ENCODE measurements around the gene RPL34. TPM values are rescaled to one million over a fixed set of nuclear protein-coding genes. Genes with fewer than 3 reads are reported as not detected.

RPL34 gene
- total RNA-seq, 3 donors from 2014 or later, result 907 to 1,723 (median 1,620) TPM

DNA sequence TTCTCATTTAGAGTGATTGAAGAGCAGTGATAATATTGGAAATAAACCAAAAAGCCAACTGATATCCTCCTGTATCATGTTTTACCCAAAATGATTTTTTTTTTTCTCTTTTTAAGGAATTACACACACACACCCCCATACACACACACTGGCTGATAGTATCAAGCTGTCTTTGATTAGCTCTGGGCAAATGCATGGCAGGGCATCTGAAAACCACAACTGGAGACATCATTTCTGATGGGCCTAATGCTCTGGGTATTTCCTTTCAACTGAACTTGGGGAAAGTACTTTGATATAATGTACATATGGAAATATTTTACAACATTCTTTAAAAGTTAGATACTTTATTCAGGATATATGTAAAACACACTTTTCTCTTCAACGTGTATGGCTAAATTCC, 15.9 kb downstream of the RPL34 start:
- no peaks in the 10 kb centered on the region for H3K4me1 ChIP-seq
- no peaks in the 10 kb centered on the region for H3K27me3 ChIP-seq
- no peak overlapping the region for H3K4me3 ChIP-seq
- no peak for DNase-seq (ENCODE audit: low spot score in 2 of 2)
- H3K27ac ChIP-seq, result no peak overlapping the region
- intact Hi-C loops (cut with DNase I; ENCODE audit: low total_unique reads), result no loop called here
- TF ChIP-seq, protein P1, sequence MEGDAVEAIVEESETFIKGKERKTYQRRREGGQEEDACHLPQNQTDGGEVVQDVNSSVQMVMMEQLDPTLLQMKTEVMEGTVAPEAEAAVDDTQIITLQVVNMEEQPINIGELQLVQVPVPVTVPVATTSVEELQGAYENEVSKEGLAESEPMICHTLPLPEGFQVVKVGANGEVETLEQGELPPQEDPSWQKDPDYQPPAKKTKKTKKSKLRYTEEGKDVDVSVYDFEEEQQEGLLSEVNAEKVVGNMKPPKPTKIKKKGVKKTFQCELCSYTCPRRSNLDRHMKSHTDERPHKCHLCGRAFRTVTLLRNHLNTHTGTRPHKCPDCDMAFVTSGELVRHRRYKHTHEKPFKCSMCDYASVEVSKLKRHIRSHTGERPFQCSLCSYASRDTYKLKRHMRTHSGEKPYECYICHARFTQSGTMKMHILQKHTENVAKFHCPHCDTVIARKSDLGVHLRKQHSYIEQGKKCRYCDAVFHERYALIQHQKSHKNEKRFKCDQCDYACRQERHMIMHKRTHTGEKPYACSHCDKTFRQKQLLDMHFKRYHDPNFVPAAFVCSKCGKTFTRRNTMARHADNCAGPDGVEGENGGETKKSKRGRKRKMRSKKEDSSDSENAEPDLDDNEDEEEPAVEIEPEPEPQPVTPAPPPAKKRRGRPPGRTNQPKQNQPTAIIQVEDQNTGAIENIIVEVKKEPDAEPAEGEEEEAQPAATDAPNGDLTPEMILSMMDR (IDR thresholded peaks at IDR 0.05), result no peak
- TF ChIP-seq POLR2AphosphoS5 (IDR thresholded peaks at IDR 0.05) (no peak), POLR2A (IDR thresholded peaks at IDR 0.05) (no peak)
- no peaks in the 10 kb centered on the region for H3K9me3 ChIP-seq
- no peaks in the 10 kb centered on the region for H3K36me3 ChIP-seq

DNA sequence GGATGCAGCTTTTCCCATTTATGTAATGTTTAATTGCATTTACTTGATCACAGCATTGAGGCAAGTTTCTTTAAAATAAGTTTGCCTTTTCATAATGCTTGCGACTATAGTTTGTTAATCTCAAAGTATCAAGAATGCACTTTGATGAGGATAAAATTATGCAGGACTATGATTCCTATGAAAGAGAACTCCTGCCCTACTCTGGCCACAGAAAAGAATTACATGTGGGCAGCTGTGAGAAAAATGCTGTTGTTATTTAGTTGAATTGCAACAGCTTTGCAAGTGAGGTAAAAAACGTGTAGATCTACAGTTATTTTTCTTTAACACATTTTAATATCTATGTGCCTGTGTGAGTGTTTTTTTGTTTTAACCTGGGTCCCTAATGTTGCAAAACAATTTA, 17.5 kb downstream of the RPL34 start:
- Histone ChIP-seq H3K36me3 (no peaks in the 10 kb centered on the region), H3K4me3 (no peak overlapping the region), H3K4me1 (no peaks in the 10 kb centered on the region), H3K27me3 (no peaks in the 10 kb centered on the region), H3K27ac (no peak overlapping the region), H3K9me3 (no peaks in the 10 kb centered on the region)
- intact Hi-C loops (cut with DNase I; ENCODE audit: low total_unique reads), result no loop called here
- TF ChIP-seq POLR2A (IDR thresholded peaks at IDR 0.05) (no peak), POLR2AphosphoS5 (IDR thresholded peaks at IDR 0.05) (no peak)
- TF ChIP-seq, protein P1 (IDR thresholded peaks at IDR 0.05), result no peak
- no peak for DNase-seq (ENCODE audit: low spot score in 2 of 2)

DNA sequence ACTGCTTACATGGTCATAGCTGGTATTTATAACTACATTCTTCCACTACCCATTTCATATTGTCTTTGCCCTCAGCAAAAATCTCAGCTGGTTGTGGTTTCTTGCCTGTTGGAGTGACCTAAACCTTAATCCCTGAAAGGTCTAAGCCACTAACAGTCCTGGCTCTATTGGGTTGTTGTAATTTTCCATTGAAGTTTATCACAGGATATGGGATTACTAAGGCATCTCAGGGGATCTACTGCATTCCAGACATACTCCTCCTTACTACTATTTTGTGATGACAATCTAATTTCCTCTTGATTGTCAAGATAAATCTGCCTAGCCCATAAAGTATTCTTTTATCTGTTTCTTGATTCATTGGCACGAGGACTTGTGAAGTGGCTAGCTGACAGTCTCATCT, 23.9 kb downstream of the RPL34 start:
- TF ChIP-seq POLR2A (IDR thresholded peaks at IDR 0.05), result no peak
- no peak for TF ChIP-seq POLR2AphosphoS5 (IDR thresholded peaks at IDR 0.05)
- TF ChIP-seq, protein P1 (IDR thresholded peaks at IDR 0.05), result no peak
- intact Hi-C loops (cut with DNase I; ENCODE audit: low total_unique reads), result no loop called here
- H3K36me3 ChIP-seq, result no peaks in the 10 kb centered on the region

DNA sequence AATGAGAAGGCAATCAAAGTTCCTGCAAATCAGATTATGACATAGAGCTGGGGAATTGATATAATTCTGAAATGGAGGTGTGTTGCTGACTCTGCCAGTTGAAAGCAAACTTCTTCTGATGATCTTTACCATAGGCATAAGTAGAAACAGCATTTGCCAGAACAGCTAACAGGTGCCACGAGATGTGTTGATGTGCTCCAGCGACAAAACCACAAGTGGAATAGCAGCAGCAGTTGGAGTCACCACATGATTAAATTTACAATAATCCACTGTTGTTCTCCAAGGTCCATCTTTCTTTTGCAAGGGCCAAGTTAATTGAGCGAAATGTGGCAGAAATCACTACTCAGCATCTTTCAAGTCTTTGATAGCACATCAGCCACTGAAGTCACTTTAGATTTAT, 26.3 kb downstream of the RPL34 start:
- intact Hi-C loops (cut with DNase I; ENCODE audit: low total_unique reads), result no loop called here

More for the DNA sequence above, 23.9 kb downstream of the RPL34 start:
- H3K9me3 ChIP-seq, result no peaks in the 10 kb centered on the region
- no peak for DNase-seq (ENCODE audit: low spot score in 2 of 2)
- no peak overlapping the region for H3K4me3 ChIP-seq
- no peaks in the 10 kb centered on the region for H3K27me3 ChIP-seq
- H3K27ac ChIP-seq, result no peak overlapping the region
- H3K4me1 ChIP-seq, result no peaks in the 10 kb centered on the region

DNA sequence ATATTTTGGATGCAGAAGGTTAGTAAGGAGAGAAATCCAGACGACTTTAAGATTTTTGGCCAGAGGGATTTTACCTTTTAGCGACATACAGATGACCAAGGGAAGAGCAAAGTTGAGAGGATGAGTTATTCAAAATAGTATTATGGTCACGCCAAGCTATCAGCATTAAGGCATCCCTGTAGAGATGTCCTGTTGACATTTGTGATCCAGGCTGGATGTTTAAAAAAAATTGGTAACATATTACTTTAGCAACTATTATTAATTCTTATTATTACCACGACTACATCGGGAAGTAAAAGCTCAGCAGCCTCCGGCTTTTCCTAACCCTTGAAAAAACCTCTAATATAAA, 29.5 kb downstream of the RPL34 start:
- Histone ChIP-seq H3K4me1 (no peaks in the 10 kb centered on the region), H3K9me3 (no peaks in the 10 kb centered on the region), H3K27ac (peak overlapping the region in 1 of 2 donors; percentile 88), H3K4me3 (peak overlapping the region; percentile 72 to 78 (median 77)), H3K27me3 (no peaks in the 10 kb centered on the region), H3K36me3 (no peaks in the 10 kb centered on the region)
- TF ChIP-seq, protein P1 (IDR thresholded peaks at IDR 0.05), result no peak
- no peak for TF ChIP-seq POLR2AphosphoS5 (IDR thresholded peaks at IDR 0.05)
- TF ChIP-seq POLR2A (IDR thresholded peaks at IDR 0.05), result no peak
- intact Hi-C loops (cut with DNase I; ENCODE audit: low total_unique reads), result no loop called here
- no peak for DNase-seq (ENCODE audit: low spot score in 2 of 2)

More for the DNA sequence above, 26.3 kb downstream of the RPL34 start:
- no peak overlapping the region for H3K27ac ChIP-seq
- TF ChIP-seq POLR2AphosphoS5 (IDR thresholded peaks at IDR 0.05), result no peak
- TF ChIP-seq, protein P1 (IDR thresholded peaks at IDR 0.05), result no peak
- no peak for TF ChIP-seq POLR2A (IDR thresholded peaks at IDR 0.05)
- no peaks in the 10 kb centered on the region for H3K36me3 ChIP-seq
- H3K9me3 ChIP-seq, result no peaks in the 10 kb centered on the region
- H3K4me3 ChIP-seq, result no peak overlapping the region
- no peaks in the 10 kb centered on the region for H3K4me1 ChIP-seq
- DNase-seq (ENCODE audit: low spot score in 2 of 2), result no peak
- H3K27me3 ChIP-seq, result no peaks in the 10 kb centered on the region
